ENCODE data around the gene CNOT6.
"Not testable (repeated sequence)": the region's sequence is repeated elsewhere in the genome, so short reads cannot be mapped to it uniquely, and the experiment has no call there.

CNOT6 gene

DNA sequence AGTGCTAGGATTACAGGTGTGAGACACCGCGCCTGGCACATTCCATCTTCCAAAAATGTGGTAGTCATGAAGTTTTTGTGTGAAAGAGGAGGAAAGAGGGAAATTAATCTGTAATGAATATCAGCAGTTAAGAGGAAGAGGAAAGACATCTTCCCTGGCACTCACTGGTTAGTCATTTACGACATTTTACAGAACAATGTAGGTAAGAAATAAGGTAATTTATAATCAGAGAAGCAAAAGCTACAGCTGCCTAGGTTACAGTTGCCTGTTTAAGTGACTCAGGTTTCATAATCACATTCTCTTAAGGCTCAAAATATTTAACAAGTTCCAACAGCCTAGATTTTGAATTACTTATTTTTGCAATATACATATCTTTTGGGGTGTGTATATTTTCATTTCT, 26.9 kb downstream of the CNOT6 start:
- no peak for DNase-seq (ENCODE audit: low read depth)

DNA sequence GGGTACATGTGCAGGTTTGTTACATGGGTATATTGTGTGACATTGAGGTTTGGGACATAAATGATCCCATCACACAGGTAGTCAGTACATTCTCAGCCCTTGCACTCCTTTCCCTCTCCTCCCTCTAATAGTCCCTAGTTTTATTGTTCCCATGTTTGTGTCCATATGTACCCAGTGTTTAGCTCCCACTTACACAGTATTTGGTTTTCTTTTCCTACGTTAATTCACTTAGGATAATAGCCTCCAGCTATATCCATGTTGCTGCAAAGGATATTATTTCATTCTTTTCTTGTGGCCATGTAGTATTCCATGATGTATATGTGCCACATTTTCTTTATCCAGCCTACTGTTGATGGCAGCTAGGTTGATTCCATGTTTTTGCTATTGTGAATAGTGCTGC, 27.4 kb downstream of the CNOT6 start:
- no peak for DNase-seq (ENCODE audit: low read depth)

DNA sequence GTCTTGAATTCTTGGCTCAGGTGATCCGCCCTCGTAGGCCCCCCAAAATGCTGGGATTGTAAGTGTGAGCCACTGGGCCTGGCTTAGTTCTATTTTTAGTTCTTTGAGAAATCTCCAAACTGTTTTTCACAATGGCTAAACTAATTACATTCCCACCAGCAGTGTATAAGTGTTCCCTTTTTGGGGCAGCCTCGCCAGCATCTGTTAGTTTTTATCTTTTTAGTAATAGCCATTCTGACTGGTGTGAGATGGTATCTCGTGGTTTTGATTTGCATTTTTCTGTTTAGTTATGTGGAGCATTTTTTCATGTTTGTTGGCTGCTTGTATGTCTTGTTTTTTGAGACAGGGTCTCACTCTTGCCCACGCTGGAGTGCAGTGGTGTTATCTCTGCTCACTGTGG, 28.2 kb downstream of the CNOT6 start:
- no peak for DNase-seq (ENCODE audit: low read depth)

DNA sequence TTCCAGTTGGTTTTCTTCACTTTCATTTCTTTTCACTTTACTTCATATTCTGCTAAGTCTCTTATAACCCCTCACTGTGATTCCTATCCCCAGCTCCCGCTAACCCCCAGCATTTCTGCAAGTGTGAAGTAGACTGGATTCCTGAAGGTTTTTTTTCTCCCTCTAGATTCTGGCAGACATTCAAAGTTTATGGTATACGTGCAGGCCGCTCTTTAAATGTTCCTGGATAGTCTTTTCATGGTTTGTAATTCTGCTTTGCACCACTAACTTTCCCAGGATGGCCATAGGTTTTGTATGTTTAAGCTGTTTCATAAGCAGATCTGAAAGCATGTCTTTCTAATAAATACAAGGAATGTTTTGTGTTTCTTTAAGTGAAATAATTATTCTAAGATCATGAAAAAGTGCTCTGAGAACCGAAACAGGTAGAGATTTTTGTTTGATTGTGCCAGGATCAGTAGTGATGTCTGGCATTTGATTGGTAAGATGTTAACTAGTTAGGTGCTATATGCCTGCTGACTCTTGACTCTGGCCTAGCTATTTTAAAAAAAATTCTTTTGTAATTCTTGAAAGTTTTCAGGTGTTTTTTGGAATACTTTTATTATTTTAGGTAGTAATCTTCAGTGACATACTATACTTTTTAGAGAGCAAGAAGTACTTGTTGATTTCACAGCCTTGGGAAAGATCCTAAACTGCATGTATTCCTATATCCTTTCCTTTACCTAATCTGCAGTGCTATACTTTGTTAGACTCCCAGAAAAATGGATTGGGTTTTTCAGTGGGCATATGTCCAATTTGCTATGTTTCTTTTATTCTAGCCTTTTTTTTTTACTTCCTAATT, 29.7 kb downstream of the CNOT6 start:
- no peak for DNase-seq (ENCODE audit: low read depth)

DNA sequence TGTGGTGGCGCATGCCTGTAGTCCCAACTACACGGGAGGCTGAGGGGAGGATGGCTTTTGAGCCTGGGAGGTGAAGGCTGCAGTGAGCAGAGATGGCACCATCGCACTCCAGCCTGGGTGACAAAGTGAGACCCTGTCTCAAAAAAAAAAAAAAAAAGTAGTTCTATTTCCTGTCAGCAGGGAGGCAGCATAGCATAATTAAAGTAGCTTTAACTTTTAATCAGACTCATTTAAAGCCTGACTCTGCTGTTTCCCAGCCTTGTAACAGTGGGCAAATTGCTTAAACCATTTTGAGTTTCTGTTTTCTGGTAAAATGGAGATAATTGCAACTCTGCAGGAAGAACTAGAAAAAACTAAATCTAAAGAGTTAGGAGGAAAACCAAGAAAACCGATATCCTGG, 31.2 kb downstream of the CNOT6 start:
- DNase-seq (ENCODE audit: low read depth): no peak

DNA sequence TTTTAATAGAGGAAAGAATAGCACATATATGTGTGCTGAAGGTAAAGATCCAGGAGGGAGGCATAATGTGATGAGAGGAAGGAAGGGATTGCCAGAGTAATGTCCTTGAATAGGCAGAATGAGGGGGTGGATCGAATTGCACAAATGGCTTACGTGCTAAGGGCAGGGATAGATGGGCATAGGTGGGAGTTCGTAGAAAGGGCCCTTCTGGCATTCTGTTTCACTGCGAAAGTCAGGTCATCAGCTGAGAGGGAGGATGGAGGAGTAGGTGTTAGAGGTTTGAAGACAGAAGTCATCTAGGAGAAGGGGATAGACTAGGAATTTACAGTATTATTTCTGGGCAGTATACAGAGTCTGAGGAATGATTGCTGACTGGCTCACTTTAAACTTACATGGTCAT, 32.1 kb downstream of the CNOT6 start:
- no peak for DNase-seq (ENCODE audit: low read depth)

DNA sequence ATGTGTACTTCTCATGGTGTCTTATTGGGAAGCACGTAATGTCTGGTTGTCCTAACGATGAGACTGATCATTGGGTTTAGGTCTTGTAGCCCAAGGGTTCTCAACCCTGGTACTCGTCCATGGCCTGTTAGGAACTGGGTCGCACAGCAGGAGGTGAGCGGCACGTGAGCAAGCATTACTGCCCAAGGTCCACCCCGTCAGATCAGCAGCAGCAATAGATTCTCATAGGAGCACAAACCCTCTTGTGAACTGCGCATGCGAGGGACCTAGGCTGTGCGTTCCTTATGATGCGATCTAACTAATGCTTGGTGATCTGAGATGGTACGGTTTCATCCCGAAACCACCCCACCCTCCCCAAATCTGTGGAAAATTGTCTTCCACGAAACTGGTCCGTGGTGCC, 33.5 kb downstream of the CNOT6 start:
- DNase-seq (ENCODE audit: low read depth): no peak

DNA sequence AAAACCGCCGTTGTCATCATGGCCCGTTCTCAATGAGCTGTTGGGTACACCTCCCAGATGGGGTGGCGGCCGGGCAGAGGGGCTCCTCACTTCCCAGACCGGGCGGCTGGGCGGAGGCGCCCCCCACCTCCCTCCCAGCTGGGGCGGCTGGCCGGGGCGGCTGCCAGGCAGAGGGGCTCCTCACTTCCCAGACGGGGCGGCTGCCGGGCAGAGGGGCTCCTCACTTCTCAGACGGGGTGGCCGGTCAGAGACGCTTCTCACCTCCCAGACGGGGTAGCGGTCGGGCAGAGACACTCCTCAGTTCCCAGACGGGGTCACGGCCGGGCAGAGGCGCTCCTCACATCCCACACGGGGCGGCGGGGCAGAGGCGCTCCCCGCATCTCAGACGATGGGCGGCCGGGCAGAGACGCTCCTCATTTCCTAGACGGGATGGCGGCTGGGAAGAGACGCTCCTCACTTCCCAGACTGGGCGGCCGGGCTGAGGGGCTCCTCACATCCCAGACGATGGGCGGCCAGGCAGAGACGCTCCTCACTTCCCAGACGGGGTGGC, 36.9 kb downstream of the CNOT6 start:
- not testable (repeated sequence) for DNase-seq (ENCODE audit: low read depth)

DNA sequence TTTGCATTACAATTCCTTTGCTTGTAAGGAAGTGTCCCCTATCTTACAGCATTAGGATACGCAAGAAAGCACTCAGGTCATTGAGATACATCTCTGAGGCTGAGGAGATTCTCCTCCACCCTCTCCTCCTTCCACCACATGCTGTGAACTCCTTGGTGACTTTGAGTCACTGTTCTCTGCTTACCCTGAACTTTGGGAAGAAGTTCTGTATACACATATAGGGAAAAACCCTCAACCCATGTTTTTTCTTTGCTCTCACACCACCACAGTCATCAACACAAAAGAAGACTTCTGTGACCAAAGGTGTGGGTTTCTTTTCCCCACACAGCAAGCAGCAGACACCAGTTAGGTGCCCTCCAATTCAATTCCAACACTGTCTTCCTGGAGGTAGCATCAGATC, 38.1 kb downstream of the CNOT6 start:
- DNase-seq (ENCODE audit: low read depth): no peak

DNA sequence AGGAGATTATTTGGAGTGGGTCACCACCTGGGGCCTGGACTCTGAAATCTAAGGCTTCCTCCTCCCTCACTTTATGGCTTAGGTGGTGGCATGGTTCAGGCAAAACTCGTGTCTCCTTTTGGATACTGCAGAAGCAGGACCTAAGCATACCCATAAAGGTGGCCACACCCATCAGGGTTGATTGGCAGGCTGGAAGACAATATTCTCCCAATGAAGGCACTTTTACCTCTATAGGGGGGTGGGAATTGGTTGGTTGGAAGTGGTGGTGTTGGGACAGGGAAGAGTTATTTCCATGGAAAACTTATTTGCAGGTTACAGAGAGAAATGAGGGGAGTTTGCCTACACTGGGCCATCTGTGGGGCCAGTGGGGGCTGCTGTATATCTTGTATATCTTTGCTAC, 39.7 kb downstream of the CNOT6 start:
- DNase-seq (ENCODE audit: low read depth): no peak

DNA sequence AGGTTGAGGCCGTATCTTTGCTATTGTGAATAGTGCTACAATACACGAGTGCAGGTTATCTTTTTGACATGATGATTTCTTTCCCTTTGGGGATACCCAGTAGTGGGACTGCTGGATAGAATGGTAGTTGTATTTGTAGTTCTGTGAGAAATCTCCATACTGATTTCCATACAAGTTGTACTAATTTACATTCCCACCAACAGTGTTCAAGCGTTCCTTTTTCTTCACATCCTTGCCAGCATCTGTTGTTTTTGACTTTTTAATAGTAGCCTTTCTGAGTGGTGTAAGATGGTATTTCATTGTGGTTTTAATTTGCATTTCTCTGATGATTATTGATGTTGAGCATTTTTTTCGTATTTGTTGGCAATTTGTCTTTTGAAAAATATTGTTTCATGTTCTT, 41.4 kb downstream of the CNOT6 start:
- DNase-seq (ENCODE audit: low read depth): no peak

DNA sequence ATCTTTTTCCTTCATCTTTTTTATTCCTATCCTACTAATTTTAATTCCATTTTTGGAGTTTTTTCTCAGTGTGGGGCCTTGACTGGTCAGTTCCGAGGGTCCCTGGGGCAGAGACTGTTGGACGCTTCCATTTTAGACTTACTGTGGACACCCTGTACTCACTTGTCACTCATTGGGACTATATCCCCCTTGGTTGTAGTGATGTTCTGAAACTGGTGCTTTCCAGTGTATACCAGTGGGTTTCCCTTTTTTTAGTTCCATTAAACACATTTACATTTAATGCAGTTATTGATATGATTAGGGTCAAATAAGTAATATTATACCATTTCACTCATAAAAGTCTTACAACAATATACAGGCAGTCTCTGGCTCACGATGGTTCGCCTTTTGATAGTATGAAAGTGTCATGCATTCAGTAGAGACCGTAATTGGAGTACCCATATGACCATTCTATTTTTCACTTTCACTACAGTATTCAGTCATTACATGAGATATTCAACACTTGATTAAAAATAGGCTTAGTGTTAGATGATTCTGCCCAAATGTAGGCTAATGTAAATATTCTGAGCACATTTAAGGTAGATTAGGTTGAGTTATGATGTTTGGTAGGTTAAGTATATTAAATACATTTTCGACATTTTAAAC, 46.0 kb downstream of the CNOT6 start:
- DNase-seq (ENCODE audit: low read depth): no peak

DNA sequence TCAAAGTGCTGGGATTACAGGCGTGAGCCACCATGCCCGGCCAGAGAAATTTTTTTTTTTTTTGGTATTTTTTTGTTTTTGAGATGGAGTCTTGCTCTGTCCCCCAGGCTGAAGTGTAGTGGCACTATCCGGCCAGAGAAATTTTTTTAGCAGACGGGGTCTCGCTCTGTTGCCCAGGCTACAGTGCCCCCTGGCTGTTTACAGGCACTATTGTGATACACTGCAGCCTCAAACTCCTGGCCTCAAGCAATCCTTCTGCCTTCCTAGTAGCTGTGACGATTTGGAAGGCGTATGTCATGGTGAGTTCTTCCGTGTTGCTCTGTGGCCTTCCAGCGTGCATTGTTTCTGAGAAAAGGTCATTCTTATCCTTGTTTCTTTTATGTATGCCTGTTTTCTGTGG, 47.5 kb downstream of the CNOT6 start:
- no peak for DNase-seq (ENCODE audit: low read depth)

DNA sequence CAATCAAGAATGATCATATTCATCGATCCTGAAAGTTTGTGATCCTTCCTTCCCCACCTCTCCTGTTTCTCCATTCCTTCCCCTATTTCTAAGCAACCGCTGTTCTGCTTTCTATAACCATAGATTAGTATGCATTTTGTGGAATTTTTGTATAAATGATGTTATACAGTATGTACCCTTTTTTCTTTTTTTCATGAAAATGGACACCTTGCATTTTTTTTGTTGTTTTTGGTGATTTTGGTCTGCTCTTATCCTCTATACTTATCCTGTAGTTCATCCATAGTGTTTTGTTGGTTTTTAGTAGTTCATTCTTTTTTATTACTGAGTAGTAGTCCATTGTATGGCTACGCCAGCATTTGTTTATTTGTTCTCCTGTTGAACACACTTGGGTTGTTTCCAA, 51.1 kb downstream of the CNOT6 start:
- no peak for DNase-seq (ENCODE audit: low read depth)

DNA sequence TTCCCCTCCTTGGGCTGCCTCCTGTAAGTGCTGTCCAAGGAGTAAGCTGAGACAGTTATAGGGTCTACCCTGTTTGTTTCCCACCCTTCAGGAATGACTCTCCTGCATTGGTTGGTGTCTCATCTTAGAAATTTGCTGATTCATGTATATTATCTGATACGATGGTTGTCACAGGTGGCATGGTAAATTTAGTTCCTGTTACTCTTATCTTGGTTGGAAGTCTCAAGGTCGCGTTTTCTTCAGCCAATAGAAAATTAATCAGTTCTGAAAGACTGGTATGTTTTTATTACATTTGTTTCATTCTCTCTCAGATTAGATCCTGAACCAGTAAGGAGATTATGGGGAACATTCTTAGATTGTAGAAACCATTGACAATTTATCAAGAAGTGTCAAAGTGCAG, 54.4 kb downstream of the CNOT6 start:
- DNase-seq (ENCODE audit: low read depth): no peak

DNA sequence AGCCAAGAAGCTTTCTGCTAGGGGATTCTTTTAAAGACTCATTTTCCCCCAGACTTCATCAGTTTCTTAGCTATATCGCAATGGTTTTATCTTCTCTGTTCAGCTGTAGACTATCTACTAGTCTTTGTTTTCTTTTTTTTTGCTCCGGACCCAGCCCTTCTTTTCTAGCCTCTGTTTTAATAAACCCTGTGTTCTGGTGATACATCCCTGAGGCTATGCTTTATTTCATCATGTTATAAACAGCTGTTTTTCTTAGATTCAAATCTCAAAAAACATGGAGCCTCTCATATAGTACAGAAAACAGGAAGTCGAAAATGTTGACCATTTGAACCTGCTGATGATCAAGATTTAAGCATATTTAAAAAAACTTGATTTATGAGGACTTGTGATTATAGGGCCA, 59.4 kb downstream of the CNOT6 start:
- DNase-seq (ENCODE audit: low read depth): no peak

DNA sequence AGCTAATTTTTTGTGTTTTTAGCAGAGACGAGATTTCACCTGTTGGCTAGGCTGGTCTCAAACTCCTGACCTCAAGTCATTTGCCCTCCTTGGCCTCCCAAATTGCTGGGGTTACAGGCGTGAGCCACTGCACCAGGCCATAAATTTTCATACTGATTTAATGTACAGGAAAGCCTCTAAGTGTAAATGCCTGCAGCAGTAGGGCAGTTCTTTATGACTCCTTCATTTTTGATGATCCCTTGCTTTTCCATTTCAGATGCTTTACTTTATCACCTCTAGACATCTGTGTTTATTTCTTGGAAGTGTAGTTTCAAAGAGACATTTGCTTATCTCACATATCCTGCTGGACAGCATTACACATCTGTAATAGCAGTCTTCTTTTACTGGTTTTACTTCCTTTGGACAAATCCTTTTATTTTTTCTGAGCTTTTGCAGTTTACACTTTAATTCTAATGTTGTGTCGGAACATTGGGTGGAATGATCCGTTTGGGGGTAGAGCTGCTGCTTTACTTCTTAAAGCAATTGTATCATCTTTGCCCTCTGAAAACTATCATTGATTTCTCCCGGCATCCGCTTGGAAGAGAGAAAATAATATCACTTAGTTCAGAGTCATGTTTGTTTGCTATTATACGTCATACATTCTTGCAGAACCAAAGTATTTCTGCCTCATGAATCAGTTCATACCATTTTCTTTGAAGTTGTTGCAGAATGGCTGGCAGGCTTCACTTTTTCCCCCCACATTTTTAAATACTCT, 61.2 kb downstream of the CNOT6 start:
- no peak for DNase-seq (ENCODE audit: low read depth)

DNA sequence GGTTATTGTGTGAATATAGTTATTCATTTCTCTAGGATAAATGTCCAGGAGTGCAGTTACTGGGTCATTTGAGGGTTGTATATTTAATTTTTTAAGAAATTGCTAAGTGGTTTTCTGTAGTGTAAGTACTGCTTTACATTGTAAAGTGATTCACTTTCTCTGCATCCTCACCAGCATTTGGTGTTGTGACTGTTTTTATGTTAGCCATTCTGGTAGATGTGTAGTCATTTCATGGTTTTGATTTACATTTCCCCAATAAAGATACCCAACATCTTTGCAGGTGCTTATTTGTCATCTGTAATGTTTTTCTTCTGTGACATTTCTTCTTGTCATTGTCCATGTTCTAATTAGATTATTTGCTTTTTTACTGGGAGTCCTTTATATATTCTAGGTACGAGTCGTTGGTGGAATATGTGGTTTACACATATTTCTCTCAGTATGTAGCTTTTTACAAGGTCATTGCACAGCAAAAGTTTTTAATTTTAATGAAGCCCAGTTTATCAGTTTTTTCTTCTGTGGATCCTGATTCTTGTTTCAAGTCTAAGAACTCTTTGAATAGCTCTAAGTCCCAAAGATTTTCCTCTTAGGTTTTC, 63.1 kb downstream of the CNOT6 start:
- no peak for DNase-seq (ENCODE audit: low read depth)

DNA sequence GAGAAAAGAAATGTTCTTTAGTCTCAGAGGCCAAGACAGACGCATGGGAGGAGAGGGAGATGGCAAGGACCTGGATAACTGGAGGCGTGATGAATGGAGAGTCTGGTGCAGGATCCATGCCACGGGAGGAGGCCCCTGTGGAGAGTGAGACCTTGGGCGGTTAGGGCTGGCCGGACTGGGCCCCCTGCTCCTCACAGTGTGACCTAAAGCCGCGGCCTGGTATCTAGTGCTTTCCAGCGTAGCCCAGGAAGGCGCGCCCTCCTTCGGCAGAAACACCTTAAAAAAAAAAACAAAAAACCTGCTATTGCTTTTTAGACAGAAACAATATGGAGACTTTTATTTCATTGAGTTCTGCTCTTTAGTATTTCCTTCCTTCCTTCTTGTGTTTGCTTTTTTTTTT, 64.1 kb downstream of the CNOT6 start:
- no peak for DNase-seq (ENCODE audit: low read depth)

DNA sequence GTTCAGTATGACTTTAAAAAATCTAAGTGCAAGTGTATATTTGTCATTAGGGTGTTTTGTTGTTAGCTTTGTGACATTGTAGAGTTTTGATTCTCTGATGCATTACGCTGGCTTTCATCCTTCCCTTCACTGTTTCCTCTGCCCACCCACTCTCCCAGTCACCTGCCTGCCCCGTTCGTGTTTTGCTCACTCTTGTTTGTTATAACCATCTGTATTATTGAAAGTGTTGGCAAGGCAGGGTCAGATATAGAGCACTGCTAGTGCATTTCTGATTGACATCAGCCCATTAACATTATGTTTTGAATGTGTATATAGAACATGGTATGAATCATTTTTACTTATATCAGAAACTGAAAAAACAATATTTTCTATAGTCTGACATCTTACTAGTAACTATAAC, 69.8 kb downstream of the CNOT6 start:
- no peak for DNase-seq (ENCODE audit: low read depth)

DNA sequence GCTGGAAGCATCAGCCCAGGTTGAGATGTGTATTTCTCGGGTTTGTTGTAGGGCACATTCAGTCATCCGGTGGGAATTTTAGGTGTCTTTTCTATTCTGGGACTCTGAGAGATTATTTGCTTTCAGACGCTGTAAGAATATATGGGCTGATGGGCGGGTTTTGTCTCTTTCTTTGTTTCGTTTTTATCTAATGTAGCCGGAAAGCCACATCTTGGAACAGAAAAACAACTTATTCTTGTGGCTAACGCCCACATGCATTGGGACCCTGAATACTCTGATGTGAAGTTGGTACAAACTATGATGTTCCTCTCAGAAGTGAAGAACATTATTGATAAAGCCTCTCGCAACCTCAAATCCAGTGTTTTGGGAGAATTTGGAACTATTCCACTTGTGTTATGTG, 74.7 kb downstream of the CNOT6 start:
- no peak for DNase-seq (ENCODE audit: low read depth)

DNA sequence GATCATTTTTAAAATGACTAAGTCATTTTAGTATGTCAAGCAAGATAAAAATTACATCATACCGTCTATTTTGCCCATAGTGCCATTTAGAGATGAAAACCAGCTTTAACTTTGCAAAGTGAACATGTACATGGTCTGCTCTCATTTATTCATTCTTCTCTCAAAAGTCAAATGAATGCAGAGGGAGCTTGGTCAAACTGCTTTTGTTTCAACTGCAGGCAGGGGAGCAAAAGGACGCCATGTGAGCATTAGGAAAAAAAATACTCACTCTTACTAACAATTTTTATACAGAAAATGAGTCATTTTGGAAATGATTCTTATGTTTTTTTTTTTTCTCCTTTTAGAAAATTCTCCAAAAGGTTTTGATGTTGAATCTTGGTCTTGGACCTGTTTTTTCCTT, 81.4 kb downstream of the CNOT6 start:
- no peak for DNase-seq (ENCODE audit: low read depth)

DNA sequence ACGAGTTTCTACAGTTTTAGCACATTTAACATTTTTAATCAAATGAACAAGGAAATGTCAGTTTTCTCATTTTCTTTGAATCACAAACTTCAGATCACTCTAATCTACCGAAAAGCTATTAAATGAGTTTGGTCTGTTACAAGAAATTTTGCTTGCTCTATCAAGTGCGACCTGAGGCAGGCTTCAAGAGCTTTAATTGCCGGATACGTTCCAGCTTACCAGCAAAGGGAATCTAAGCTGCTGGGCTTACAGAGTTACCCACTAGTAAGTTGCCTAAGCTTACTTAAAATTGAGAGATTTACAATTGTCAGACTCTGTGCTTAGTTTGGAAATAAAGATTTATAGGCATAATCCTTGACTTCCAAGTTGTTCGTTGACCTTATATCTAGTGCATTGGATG, 86.5 kb downstream of the CNOT6 start:
- no peak for DNase-seq (ENCODE audit: low read depth)

Data from stimulated activated CD8-positive, alpha-beta memory T cell treated with anti-CD3 and anti-CD28 coated beads, Interleukin-15, amount 100 ng/mL, for 24 hours (primary cell).